CD8-positive, alpha-beta memory T cell (primary cell): ENCODE data around the gene PANX2. TPM values are rescaled to one million over a fixed set of nuclear protein-coding genes. Genes with fewer than 3 reads are reported as not detected.
A peak's percentile ranks its signal among the peaks of the same experiment; 100 is the strongest.

ENCODE experiments used
- CTCF ChIA-PET: fragments of 350-600 bp; sonication (Branson Sonifier 250); formaldehyde crosslinking; loops from one replicate; lab custom pipeline; 2021; ENCODE audit warnings: antibody characterized with exemption; lab: Charles Lee
- POLR2A ChIA-PET: fragments of 350-600 bp; sonication (Branson Sonifier 250); formaldehyde crosslinking; loops from one replicate; lab custom pipeline; 2021; ENCODE audit warnings: antibody characterized with exemption; lab: Charles Lee
- DNase-seq, 5 donors: peaks; one replicate each; pipeline versions ENCODE4 v3.0.0 to v3.0.0-alpha.2; 2020 to 2022; ENCODE audit warnings: mixed read lengths in 1 of 5
- H3K27ac ChIP-seq: one replicate; pipeline ENCODE4 v1.7.0; 2013; ENCODE audit warnings: low read depth, mild to moderate bottlenecking, low read length, moderate library complexity
- H3K27me3 ChIP-seq: 2 replicates; pipeline ENCODE4 v1.7.0; 2013; ENCODE audit warnings: low read length, mild to moderate bottlenecking; ENCODE audit not compliant: insufficient read depth, poor library complexity, severe bottlenecking
- H3K36me3 ChIP-seq: 2 replicates; pipeline ENCODE4 v1.7.0; 2013; ENCODE audit warnings: mild to moderate bottlenecking, low read length, moderate library complexity; ENCODE audit not compliant: insufficient read depth
- H3K4me1 ChIP-seq: 2 replicates; pipeline ENCODE4 v1.7.0; 2013; ENCODE audit warnings: mild to moderate bottlenecking, low read length, moderate library complexity; ENCODE audit not compliant: insufficient read depth
- H3K4me3 ChIP-seq: 2 replicates; pipeline ENCODE4 v1.7.0; 2013; ENCODE audit warnings: mild to moderate bottlenecking, low read length
- H3K9me3 ChIP-seq: 2 replicates; pipeline ENCODE4 v1.7.0; 2013; ENCODE audit warnings: mild to moderate bottlenecking, low read length
- H3K27ac Mint-ChIP-seq, 8 donors: one replicate each; pipeline ENCODE4 v1.8.0; 2020 to 2021; ENCODE audit warnings: mixed read lengths in 8 of 8, mild to moderate bottlenecking in 6 of 8, inconsistent platforms in 3 of 8, moderate library complexity in 3 of 8
- H3K27me3 Mint-ChIP-seq, 2 donors: one replicate each; pipeline ENCODE4 v1.8.0; 2020 to 2021; ENCODE audit warnings: mixed read lengths in 2 of 2, mild to moderate bottlenecking in 1 of 2, moderate library complexity in 1 of 2
- H3K36me3 Mint-ChIP-seq, 3 donors: one replicate each; pipeline ENCODE4 v1.8.0; 2020 to 2021; ENCODE audit warnings: mixed read lengths in 3 of 3, inconsistent platforms in 1 of 3, mild to moderate bottlenecking in 1 of 3
- H3K4me1 Mint-ChIP-seq, 3 donors: one replicate each; pipeline ENCODE4 v1.8.0; 2020 to 2021; ENCODE audit warnings: mixed read lengths in 3 of 3, inconsistent platforms in 1 of 3, mild to moderate bottlenecking in 1 of 3
- H3K4me3 Mint-ChIP-seq, 7 donors: one replicate each; pipeline ENCODE4 v1.8.0; 2020 to 2021; ENCODE audit warnings: mixed read lengths in 7 of 7, mild to moderate bottlenecking in 6 of 7, moderate library complexity in 4 of 7, inconsistent platforms in 2 of 7
- H3K9me3 Mint-ChIP-seq, 5 donors: one replicate each; pipeline ENCODE4 v1.8.0; 2020 to 2022; ENCODE audit warnings: mixed read lengths in 5 of 5, mild to moderate bottlenecking in 3 of 5, moderate library complexity in 2 of 5, inconsistent platforms in 1 of 5
- polyA plus RNA-seq: library from polyadenylated mRNA; unstranded; fragments of 300-500 nt; fragmentation: Illumina TruSeq; gene quantifications from one replicate; pipeline ENCODE4 v1.2.3, GENCODE V29; 2021
- total RNA-seq, 2 experiments: library from RNA; stranded (reverse); gene quantifications; one replicate each; pipeline ENCODE4 v1.2.3, GENCODE V29; 2021

The PANX2 gene
- total and polyA plus RNA-seq, 3 experiments from 2014 or later, result 1.7 to 1.8 TPM; not detected in 1

DNA sequence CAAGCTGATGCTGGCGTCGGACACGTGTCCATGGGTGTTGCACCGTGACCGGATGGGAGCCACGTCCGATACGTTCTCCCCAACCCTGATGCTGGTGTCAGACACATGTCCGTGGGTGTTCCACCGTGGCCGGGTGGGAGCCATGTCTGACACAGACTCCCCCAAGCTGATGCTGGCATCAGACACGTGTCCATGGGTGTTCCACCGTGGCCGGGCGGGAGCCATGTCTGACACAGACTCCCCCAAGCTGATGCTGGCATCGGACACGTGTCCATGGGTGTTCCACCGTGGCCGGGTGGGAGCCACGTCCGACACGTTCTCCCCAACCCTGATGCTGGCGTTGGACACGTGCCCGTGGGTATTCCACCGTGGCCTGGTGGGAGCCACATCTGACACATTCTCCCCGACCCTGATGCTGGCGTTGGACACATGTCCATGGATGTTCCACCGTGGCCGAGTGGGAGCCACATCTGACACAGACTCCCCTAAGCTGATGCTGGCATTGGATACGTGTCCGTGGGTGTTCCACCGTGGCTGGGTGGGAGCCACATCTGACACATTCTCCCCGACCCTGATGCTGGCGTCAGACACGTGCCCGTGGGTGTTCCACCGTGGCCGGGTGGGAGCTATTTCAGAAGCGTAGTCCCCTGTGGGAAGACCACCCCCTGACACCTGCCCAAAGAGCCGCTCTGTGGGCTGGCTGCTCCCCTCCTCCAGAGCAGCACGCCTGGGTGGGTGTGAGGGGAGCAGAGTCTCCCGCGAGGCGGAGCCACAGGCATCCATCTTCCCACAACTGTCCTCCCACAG is 50.3 kb downstream of the PANX2 start:
- Histone ChIP-seq H3K27ac (no peak overlapping the region), H3K27me3 (no peaks in the 10 kb centered on the region), H3K4me1 (no peaks in the 10 kb centered on the region), H3K4me3 (no peak overlapping the region), H3K9me3 (no peaks in the 10 kb centered on the region), H3K36me3 (peaks cover 39% of the 10 kb centered on the region)
- peaks cover 3 to 94% (median 4%) of the 10 kb centered on the region in 3 donors for H3K36me3 Mint-ChIP-seq
- ChIA-PET POLR2A (no interaction called here), CTCF (interaction anchor here (1.1 kb wide), 1 partner anchor 249 kb away, joined by 3 read pairs; no protein-coding TSS in a partner anchor)
- no peak for DNase-seq
- H3K9me3 Mint-ChIP-seq, result no peaks in the 10 kb centered on the region
- H3K4me3 Mint-ChIP-seq, result no peak overlapping the region
- H3K4me1 Mint-ChIP-seq, result no peaks in the 10 kb centered on the region
- no peaks in the 10 kb centered on the region for H3K27me3 Mint-ChIP-seq
- no peak overlapping the region for H3K27ac Mint-ChIP-seq

DNA sequence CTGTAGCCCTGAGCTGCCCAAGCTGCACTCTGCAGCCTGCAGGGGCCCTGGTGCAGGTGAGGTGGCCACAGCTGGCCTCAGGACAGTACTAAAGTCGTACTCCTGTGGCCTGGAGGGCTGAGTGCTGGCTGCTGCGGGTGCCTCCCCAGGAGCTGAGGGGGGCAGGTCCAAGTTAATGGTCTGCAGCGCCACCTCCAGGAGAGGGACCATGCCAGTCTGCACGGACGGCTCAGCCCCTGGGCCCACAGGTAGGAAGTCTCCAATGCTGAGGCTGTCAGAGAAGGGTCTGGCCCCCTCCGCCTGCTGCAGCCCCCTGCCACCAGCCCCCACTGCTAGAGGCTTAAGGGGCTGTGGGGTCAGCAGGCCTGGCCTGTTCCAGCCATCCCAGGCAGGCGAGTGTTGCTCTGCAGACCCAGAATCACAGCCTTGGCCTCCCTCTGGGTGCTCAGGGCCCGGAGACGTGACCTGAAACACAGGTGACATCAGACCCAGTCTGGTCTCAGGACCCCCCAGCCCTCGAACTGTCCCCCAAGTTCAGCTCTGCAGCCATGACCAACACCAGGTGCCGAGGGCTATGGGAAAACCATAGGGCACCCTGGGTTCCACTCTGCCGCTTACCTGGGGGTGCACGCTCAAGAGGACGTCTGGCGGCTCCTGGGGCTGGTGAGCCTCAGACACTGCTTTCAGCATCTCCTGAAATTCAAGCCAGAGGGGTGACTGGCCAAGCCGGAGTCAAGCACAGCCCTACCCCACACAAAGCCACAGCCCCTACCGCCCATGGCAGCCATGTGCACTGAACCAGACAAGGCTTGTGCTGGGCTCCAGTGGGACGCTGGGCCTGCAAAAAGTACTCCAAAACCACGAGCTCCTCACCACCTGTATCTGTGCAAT is 51.1 kb downstream of the PANX2 start:
- Histone ChIP-seq H3K36me3 (peaks cover 43% of the 10 kb centered on the region), H3K27ac (no peak overlapping the region), H3K4me3 (no peak overlapping the region), H3K4me1 (no peaks in the 10 kb centered on the region), H3K9me3 (no peaks in the 10 kb centered on the region), H3K27me3 (no peaks in the 10 kb centered on the region)
- DNase-seq, result no peak
- ChIA-PET POLR2A (no interaction called here), CTCF (interaction anchor here (1.1 kb wide), 1 partner anchor 248 kb away, joined by 3 read pairs; no protein-coding TSS in a partner anchor)
- Mint-ChIP-seq H3K27me3 (no peaks in the 10 kb centered on the region), H3K9me3 (no peaks in the 10 kb centered on the region), H3K36me3 (peaks cover 3 to 91% (median 7%) of the 10 kb centered on the region in 3 donors), H3K4me3 (no peak overlapping the region), H3K27ac (no peak overlapping the region), H3K4me1 (no peaks in the 10 kb centered on the region)

DNA sequence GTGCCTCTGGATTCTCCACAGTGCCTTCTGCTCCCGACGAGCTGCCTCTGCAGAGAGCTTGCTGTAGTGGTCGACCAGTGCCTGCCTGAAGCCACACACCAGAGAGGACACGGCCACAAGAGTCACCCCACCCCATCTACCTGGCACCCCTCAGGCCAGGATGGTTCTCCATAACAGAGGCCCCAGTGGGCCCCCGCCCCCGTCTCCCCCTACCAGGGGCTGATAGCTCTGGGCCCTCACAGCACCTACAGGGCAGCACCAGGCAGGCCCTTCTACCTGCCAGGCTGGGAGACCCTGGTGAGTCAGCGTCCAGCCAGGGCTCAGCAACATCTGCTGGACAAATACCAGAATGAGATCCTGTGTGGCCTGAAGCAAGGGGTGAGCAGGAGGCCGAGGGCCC is 52.0 kb downstream of the PANX2 start:
- Mint-ChIP-seq H3K4me1 (no peaks in the 10 kb centered on the region), H3K9me3 (no peaks in the 10 kb centered on the region), H3K36me3 (peaks cover 3 to 89% (median 7%) of the 10 kb centered on the region in 3 donors), H3K4me3 (no peak overlapping the region), H3K27me3 (no peaks in the 10 kb centered on the region), H3K27ac (peak overlapping the region in 1 of 8 donors; percentile 14)
- H3K4me1 ChIP-seq, result no peaks in the 10 kb centered on the region
- peaks cover 43% of the 10 kb centered on the region for H3K36me3 ChIP-seq
- no peak overlapping the region for H3K27ac ChIP-seq
- no peak for DNase-seq
- no peaks in the 10 kb centered on the region for H3K27me3 ChIP-seq
- ChIA-PET CTCF (no interaction called here), POLR2A (no interaction called here)
- no peak overlapping the region for H3K4me3 ChIP-seq
- no peaks in the 10 kb centered on the region for H3K9me3 ChIP-seq

DNA sequence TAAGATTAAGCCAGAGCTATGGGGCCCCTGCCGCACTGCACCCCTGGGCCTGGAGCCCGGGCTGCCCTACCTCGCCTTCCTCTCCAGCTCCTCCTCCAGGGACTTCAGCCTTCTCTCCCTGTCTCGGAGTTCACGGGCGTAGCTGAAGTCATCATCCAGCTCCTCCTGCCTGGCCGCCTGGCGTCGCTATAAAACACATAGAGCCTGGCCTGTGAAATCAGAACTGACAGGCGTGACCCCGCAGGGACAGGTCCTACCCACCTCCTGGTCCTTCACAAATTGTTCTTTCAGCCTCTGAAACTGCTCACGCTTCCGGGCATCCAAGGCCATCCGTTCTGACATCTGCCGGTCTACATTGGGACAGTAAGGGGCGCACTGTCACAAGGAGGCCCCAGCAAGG is 53.5 kb downstream of the PANX2 start:
- POLR2A ChIA-PET, result no interaction called here
- DNase-seq, result no peak
- H3K4me1 ChIP-seq, result no peaks in the 10 kb centered on the region
- Mint-ChIP-seq H3K4me3 (no peak overlapping the region), H3K9me3 (no peaks in the 10 kb centered on the region), H3K36me3 (peaks cover 3 to 87% (median 7%) of the 10 kb centered on the region in 3 donors), H3K27me3 (no peaks in the 10 kb centered on the region), H3K4me1 (peaks cover 0 to 2% (median 0%) of the 10 kb centered on the region in 3 donors), H3K27ac (peak overlapping the region in 1 of 8 donors; percentile 22)
- CTCF ChIA-PET, result interaction anchor here (0.7 kb wide), 1 partner anchor 76 kb away, joined by 3 read pairs; no protein-coding TSS in a partner anchor
- no peaks in the 10 kb centered on the region for H3K27me3 ChIP-seq
- H3K36me3 ChIP-seq, result peaks cover 44% of the 10 kb centered on the region
- no peak overlapping the region for H3K4me3 ChIP-seq
- H3K27ac ChIP-seq, result no peak overlapping the region
- no peaks in the 10 kb centered on the region for H3K9me3 ChIP-seq

DNA sequence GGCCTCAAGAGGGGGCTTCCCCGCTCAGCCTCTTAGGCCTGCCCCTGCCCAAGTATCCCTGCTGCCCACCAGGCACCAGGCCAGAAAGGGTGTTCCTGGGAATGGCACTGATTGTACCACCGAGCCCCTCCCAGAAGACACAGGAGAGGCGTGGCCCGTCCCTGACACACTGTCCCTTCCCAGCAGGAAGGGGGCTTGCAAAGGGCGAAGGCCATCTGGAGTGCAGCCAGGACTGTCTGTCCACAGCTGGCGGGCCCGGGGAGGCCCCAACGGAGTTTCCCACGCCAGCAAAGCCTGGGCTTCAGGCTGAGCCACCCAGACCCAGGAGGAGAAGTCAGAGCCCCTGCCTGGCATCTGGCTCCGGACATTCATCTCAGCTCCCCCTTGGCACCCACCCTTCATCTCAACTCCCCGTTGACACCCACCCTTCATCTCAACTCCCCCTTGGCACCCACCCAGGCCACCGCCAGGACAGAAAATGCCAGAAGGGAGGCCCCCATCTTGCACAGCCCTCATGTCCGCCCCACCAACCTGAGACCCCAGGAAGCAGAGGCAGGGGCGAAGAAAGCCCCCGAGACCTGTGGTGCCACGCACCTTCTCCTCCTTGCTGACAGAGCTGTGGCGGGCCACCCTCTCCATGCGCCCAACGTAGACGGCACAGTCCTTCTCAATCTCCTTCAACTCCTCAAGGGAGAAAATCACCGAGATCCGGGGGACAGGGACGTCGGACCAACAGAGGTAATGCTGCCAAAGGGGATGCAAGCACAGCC is 54.9 kb downstream of the PANX2 start:
- Mint-ChIP-seq H3K4me3 (no peak overlapping the region), H3K36me3 (peaks cover 3 to 85% (median 9%) of the 10 kb centered on the region in 3 donors), H3K27me3 (no peaks in the 10 kb centered on the region), H3K27ac (no peak overlapping the region), H3K9me3 (no peaks in the 10 kb centered on the region), H3K4me1 (peaks cover 0 to 5% (median 4%) of the 10 kb centered on the region in 3 donors)
- Histone ChIP-seq H3K27me3 (no peaks in the 10 kb centered on the region), H3K27ac (no peak overlapping the region), H3K4me3 (no peak overlapping the region), H3K36me3 (peaks cover 50% of the 10 kb centered on the region), H3K4me1 (no peaks in the 10 kb centered on the region), H3K9me3 (no peaks in the 10 kb centered on the region)
- no peak for DNase-seq
- ChIA-PET POLR2A (no interaction called here), CTCF (interaction anchor here (1.8 kb wide), 1 partner anchor 16 kb away, joined by 8 read pairs; no protein-coding TSS in a partner anchor)

DNA sequence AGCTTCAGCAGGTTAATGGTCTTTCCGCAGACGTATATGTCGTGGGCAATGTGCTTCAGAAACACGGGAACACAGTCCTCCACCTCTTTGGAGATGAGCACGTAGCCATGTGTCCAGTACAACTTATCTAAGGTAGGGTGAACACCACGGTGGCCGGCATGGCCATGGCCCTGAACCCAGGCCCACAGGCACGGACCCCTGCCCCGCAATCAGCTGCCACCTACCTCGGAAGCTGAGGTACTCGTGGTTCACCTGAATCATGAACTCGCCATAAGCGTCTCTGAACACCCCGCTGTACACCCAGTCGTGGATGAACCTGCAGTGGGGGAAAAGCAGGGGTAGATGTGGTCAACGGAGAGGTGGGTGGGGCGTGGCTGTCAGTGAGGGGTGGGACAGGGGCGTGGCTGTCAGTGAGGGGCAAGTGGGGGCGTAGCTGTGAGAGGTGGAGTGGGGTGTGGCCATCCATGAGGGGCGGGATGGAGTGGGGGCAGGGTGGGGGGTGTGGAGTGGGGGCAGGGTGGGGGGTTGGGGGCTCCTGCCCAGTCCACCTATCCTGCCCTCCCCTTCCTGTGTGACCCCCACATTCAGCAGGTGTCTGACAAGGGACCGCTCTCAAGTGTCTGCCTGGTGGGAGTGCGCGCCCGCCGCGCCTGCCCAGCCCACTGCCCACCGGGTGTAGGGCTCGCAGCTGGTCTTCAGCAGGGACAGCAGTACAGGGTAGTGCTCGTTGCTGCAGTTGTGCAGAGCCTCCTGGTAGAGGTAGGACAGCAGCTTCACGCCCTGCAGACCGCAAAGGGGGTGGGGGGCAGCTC is 55.7 kb downstream of the PANX2 start:
- peaks cover 45% of the 10 kb centered on the region for H3K36me3 ChIP-seq
- no peaks in the 10 kb centered on the region for H3K27me3 Mint-ChIP-seq
- no peak overlapping the region for H3K27ac Mint-ChIP-seq
- no peaks in the 10 kb centered on the region for H3K4me1 ChIP-seq
- H3K27ac ChIP-seq, result no peak overlapping the region
- CTCF ChIA-PET, result interaction anchor here (1.8 kb wide), 1 partner anchor 15 kb away, joined by 8 read pairs; no protein-coding TSS in a partner anchor
- POLR2A ChIA-PET, result no interaction called here
- DNase-seq, result no peak
- H3K9me3 Mint-ChIP-seq, result no peaks in the 10 kb centered on the region
- H3K4me1 Mint-ChIP-seq, result peaks cover 0 to 5% (median 4%) of the 10 kb centered on the region in 3 donors
- peaks cover 3 to 76% (median 9%) of the 10 kb centered on the region in 3 donors for H3K36me3 Mint-ChIP-seq
- no peaks in the 10 kb centered on the region for H3K9me3 ChIP-seq
- H3K27me3 ChIP-seq, result no peaks in the 10 kb centered on the region
- H3K4me3 ChIP-seq, result no peak overlapping the region
- H3K4me3 Mint-ChIP-seq, result no peak overlapping the region

DNA sequence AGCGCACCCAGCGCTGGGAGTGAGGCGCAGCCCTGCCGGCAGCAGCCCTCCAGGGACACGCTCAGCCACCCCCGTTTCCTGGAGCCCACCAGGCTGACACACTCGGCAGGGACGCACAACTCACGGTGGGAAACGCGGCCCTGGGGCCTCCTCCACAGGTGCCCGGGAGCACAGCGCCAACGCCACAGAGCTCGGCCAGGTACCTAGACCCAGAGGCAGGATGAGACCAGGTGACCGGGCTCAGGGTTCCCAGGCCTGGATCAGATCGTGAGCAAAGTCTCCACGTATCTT is 56.3 kb downstream of the PANX2 start:
- POLR2A ChIA-PET, result no interaction called here
- no peak overlapping the region for H3K4me3 Mint-ChIP-seq

More for the DNA sequence above, 56.3 kb downstream of the PANX2 start:
- no peaks in the 10 kb centered on the region for H3K27me3 ChIP-seq
- H3K36me3 ChIP-seq, result peaks cover 39% of the 10 kb centered on the region
- H3K36me3 Mint-ChIP-seq, result peaks cover 3 to 72% (median 9%) of the 10 kb centered on the region in 3 donors
- H3K27ac ChIP-seq, result no peak overlapping the region
- H3K4me1 Mint-ChIP-seq, result peaks cover 0 to 5% (median 4%) of the 10 kb centered on the region in 3 donors
- H3K27ac Mint-ChIP-seq, result no peak overlapping the region
- H3K4me1 ChIP-seq, result no peaks in the 10 kb centered on the region
- no peaks in the 10 kb centered on the region for H3K9me3 Mint-ChIP-seq
- CTCF ChIA-PET, result interaction anchor here (1.8 kb wide), 1 partner anchor 15 kb away, joined by 8 read pairs; no protein-coding TSS in a partner anchor
- H3K27me3 Mint-ChIP-seq, result no peaks in the 10 kb centered on the region
- no peak overlapping the region for H3K4me3 ChIP-seq
- DNase-seq, result no peak
- no peaks in the 10 kb centered on the region for H3K9me3 ChIP-seq
